Caki2 (cell line): ENCODE data around the gene CYTL1. TPM values are rescaled to one million over a fixed set of nuclear protein-coding genes. Genes with fewer than 3 reads are reported as not detected.

Experiments
- DNase-seq: peaks from one replicate; pipeline ENCODE4 v3.0.0-alpha.2; 2015; ENCODE audit warnings: low read depth
- in situ Hi-C: cut with HindIII; loops from 2 replicates; pipeline ENCODE4 v1.10.0; 2016; ENCODE audit warnings: low sequenced_read_pairs, low pct_unique_long_range_greater_than_20kb, mixed read lengths
- total RNA-seq: library from RNA; depleted of rRNA; stranded (reverse); fragments of >200 nt; shearing (Covaris generic); gene quantifications from 2 replicates; pipeline ENCODE4 v1.2.3, GENCODE V29; 2014; ENCODE audit warnings: low replicate concordance

Gene CYTL1
- total RNA-seq, 1 experiment from 2014 or later, result not detected

DNA sequence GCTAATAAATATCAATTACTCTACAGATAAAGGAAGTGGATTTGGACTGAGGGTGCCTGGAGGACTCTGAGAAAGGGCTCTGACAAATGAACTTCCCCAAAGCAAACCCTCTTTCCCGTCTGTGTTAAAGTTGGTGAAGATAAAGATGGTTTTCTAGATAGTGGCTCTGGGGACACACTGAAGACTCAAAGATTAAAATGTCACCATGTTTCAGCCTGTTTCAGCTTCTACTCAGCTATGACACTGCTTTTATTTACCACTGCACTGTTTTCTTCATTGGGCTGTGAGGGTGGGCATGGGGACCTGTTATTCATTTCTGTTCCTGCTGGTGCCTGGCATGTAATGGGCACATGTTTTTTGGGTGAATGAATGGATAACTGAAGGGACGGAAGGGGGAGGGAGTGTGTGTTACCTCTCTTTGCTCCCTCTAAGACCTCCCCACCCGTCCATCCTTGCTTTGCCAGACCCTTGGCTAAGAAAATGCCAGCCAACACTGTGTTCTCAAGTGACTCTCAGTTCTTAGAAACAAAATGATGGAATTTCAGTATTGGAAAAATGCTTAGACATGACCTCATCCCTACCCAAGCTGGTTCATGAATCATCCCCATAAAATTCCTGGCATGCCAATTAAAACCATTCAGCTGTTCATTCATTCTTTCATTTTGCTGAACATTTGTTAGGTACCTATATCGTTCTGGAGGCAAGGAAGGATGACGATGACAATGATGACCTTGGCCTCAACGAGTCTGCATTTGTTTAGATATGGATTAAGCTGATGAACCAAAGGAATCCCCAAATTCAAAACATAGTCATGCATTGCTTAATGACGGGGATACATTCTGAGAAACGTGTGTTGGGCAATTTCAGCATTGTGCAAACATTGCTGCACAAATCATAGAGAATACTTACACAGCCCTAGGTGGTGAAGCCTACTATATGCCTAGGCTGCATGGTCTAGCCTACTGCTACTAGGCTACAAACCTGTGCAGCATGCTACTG, 18.6 kb upstream of the CYTL1 start:
- in situ Hi-C loops, result no loop called here
- DNase-seq, result peak; percentile 95

DNA sequence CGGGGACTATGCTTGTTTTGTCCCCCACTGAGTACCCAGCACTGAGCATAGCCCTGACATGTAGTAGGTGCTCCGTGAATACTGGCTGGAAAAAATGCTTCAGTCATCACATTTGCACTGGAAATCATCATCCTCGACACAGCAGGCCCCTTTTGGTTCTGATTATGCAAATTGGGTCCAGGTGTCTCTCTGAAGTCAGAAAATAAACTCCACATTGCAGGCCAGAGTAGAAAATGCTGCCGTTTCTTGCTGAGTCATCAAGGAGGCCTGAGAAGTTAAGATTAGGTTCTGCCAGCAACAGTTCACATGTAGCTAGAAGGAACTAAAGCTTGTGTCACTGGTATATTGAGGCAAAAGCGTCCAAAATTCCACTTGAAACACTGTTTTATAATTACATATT, 17.0 kb upstream of the CYTL1 start:
- DNase-seq, result peak; percentile 26
- in situ Hi-C loops, result no loop called here

DNA sequence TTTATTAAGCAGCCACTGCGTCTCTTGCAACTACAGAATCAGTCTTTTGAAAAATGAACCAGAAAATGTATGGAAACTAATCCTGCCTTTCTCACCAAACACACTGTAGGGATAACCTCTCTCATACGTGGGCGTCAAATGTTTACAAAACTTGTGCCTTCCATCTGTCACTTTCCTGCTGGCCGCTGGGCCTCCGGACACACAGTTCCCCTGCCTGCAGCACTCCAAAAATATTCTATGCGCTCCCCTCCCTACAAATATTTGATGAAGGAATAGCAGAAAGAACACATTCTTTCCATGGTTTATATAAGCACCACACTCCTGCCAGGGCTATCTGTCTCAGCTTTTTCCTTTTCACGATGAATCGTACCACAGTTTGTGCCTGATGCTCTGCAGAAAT, 14.9 kb upstream of the CYTL1 start:
- in situ Hi-C loops, result no loop called here
- no peak for DNase-seq

- in situ Hi-C loops, result no loop called here
- DNase-seq, result no peak
Observed at GRCh38 chr4:5033281-5033841, 14.1 kb upstream of the CYTL1 start.

DNA sequence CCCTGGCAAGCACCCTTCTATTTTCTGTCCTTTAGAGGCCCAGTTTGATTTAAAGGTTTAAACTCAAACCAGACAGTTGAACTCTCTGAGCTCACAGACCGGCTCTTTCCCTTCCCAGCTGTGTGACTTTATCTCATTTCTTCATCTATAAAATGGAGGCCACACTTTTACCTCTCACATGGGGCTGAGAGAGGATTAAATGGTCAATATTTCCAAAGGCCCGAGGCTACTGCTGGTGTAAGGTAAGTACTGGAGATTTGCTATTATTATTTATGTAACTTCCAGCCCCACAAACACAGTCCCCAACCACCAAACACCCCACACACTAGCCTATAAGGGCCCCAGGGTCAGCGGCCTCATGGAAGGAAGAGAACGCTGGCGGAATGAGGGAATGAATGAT, 13.6 kb upstream of the CYTL1 start:
- in situ Hi-C loops, result no loop called here
- DNase-seq, result no peak

DNA sequence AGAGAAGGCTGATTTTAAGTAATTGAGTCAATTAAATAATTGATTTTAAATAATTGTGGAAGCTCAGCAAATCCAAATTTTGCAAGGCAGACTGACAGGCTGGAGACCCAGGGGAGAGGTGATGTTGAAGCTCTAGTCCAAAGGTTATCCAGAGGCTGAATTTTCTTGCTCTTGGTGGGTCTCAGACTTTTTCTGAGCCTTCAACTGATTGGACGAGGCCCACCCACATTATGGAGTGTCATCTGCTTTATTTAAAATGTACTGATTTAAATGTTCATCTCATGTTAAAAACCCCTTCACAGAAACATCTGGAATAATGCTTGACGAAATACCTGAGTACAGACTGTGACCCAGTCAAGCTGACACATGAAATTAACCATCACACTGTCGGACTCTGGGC, 11.7 kb upstream of the CYTL1 start:
- in situ Hi-C loops, result no loop called here

DNA sequence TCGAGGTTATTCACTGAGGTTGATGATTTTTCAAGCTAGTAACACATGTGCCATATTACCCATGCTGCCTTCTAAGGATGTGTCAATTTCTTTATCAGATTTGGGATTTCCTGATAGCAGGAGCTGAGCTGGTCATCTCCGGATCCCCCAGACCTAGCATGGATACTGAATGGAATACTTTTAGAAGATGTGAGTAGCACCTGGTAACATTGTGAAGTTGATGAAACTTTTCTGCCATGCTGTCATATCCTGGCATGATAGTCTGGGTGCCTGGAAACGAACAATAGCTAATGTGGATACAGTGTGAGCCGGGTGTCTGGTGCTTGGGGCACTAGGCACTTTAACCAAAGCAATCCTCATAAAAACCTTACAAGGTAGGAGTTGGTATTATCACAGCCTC, 11.0 kb upstream of the CYTL1 start:
- in situ Hi-C loops, result no loop called here
- DNase-seq, result no peak

More for the DNA sequence above, 11.7 kb upstream of the CYTL1 start:
- DNase-seq, result no peak

GRCh38 chr4:5029447-5029846, 10.2 kb upstream of the CYTL1 start:
- in situ Hi-C loops, result no loop called here
- DNase-seq, result no peak

GRCh38 chr4:5028480-5028879, 9.2 kb upstream of the CYTL1 start:
- no peak for DNase-seq
- in situ Hi-C loops, result no loop called here

GRCh38 chr4:5027346-5027745, 8.1 kb upstream of the CYTL1 start:
- in situ Hi-C loops, result no loop called here
- no peak for DNase-seq

DNA sequence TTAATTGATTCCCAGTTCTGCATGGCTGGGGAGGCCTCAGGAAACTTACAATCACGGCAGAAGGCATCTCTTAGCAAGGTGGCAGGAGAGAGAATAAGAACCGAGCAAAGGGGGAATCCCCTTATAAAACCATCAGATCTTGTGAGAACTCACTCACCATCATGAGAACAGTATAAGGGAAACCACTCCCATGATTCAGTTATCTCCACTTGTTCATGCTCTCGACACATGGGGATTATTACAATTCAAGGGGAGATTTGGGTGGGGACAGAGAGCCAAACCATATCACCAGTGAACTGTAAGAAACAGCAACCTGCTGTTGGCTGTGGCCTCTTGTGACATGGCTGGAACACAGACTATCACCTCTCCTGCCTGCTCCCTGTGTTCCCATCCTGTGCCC, 7.1 kb upstream of the CYTL1 start:
- DNase-seq, result no peak
- in situ Hi-C loops, result no loop called here

GRCh38 chr4:5024673-5025072, 5.4 kb upstream of the CYTL1 start:
- in situ Hi-C loops, result no loop called here

GRCh38 chr4:5021546-5021945, 2.3 kb upstream of the CYTL1 start:
- DNase-seq, result no peak
- in situ Hi-C loops, result no loop called here

More at GRCh38 chr4:5024673-5025072, 5.4 kb upstream of the CYTL1 start:
- no peak for DNase-seq

- in situ Hi-C loops, result no loop called here
- DNase-seq, result no peak
Observed at GRCh38 chr4:5020341-5020740, 1.1 kb upstream of the CYTL1 start.

DNA sequence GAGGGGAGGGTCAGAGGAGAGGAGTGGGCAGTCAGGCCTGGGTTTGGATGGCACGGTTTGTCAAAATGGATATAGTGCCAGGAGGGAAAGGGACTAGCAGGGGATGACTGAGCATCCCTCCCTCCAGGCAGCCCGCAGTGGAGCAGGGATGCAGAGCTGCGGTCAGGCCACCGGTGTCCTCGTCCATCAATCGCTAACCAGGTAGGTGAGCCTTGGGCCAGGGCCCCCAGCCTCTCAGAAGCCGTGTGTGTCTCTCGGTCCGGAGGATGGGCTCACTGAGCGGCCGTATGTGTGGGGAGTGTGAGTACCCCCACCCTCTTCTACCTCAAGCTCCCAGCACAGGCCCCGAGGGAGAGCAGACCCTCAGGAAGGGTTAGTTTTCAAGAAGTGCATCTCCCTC, 538 bp upstream of the CYTL1 start:
- no peak for DNase-seq
- in situ Hi-C loops, result no loop called here

DNA sequence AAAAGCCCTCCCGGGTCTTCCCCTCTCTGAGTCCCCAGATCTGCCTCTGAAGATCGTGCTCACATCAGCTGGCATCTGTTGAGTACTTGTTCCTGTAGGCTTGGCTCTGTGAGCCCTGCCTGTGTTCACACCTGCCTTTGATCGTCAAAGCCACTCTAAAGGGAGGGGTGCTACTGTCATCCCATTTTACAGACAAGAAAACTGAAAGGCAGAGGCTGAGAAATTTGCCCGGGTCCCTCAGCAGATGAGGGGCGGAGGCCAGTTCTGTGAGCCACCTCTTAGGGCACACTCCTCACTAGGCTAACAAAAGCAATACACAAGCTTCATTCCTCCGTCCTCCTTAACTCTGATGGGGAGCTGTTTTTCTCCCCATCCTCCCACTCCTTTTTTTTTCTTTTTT, 655 bp downstream of the CYTL1 start:
- DNase-seq, result no peak
- in situ Hi-C loops, result no loop called here

DNA sequence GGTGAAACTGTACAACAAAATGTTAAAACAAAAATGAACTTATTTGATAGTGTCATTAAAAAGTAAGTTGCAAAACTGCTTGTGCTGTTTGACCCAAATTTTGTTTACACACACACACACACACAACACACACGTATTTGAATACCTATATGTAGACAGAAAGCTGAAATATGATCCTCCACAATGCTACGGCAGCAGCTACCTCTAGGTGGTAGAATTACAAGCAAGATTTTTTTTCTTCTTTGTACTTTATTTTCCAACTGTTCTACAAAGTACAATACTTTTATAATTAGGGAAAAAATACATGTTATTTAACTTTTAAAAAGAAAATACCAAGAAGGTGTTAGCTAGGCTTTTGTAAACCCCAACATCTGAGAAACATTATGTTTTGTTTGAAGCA, 1.2 kb downstream of the CYTL1 start:
- in situ Hi-C loops, result no loop called here
- no peak for DNase-seq

DNA sequence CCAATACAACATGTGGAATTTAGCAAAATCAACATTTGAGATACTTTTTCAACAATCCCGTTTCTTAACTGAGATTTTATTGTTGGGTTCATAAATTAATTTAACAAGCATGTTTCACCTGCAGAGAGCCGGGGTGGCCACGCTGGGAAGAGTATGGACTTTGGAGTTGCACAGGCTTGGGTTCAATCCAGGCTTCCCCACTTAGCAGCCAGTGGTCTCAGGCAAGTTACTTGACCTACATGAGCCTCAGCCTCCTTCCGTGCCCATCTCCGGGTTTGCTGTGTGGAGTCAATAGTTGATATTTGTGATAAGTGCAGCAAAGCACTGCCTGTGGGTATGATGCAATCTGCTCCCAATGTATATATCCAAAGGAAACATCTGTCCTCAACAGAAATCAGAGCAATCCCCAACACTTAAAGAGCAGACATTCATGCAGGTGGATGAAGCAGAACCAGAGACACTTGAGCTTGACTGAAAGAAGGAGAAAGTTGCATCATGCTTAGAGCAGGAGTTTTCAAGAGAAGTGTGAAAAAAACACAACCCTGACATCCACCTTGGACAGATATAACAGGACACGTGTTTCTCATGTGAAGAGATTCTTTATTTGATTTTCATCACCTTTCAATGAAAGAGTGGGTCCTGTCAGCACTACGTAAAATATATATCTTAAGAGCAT, 5.1 kb downstream of the CYTL1 start:
- in situ Hi-C loops, result no loop called here
- DNase-seq, result no peak

GRCh38 chr4:5012958-5013357, 6.3 kb downstream of the CYTL1 start:
- no peak for DNase-seq
- in situ Hi-C loops, result no loop called here
